ENCODE measurements around the gene FBXO17. TPM values are rescaled to one million over a fixed set of nuclear protein-coding genes. Genes with fewer than 3 reads are reported as not detected.

Gene FBXO17
- total RNA-seq, 3 donors from 2014 or later: 14.2 to 67.2 (median 28.5) TPM

DNA sequence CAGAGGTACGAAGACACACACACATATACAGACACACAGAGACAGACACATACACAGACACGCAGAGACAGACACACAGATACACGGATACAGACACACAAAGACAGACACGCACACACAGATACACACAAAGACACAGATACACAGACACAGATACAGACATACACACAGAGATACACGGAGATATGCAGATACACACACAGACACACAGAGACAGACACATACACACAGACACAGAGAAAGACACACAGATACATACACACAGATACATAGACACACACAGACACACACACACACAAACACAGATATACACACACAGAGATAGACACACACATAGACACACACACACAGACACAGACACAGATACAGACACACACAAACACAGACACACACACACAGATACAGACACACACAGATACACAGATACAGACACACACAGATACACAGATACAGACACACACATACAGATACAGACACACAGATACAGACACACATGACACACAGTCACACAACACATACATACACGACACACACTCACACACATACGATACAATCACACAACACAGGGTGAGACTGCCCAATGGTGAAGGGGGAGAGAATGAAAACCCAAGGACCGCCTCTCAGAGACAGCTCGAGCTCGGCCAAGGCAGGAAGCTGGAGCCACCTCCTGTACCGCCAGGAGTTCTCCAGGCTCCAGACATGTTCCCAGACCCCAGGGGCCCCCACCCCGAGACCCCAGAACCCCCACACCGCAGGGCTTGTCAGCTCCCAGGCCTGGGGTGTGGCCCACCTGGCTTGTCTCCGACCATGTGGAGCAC, 54.7 kb downstream of the FBXO17 start:
- no peak for TF ChIP-seq POLR2A (IDR thresholded peaks at IDR 0.05)
- TF ChIP-seq POLR2AphosphoS5 (IDR thresholded peaks at IDR 0.05): no peak
- TF ChIP-seq, protein P1, sequence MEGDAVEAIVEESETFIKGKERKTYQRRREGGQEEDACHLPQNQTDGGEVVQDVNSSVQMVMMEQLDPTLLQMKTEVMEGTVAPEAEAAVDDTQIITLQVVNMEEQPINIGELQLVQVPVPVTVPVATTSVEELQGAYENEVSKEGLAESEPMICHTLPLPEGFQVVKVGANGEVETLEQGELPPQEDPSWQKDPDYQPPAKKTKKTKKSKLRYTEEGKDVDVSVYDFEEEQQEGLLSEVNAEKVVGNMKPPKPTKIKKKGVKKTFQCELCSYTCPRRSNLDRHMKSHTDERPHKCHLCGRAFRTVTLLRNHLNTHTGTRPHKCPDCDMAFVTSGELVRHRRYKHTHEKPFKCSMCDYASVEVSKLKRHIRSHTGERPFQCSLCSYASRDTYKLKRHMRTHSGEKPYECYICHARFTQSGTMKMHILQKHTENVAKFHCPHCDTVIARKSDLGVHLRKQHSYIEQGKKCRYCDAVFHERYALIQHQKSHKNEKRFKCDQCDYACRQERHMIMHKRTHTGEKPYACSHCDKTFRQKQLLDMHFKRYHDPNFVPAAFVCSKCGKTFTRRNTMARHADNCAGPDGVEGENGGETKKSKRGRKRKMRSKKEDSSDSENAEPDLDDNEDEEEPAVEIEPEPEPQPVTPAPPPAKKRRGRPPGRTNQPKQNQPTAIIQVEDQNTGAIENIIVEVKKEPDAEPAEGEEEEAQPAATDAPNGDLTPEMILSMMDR (IDR thresholded peaks at IDR 0.05): no peak
- no peak for DNase-seq (ENCODE audit: low spot score in 2 of 2)
- Histone ChIP-seq H3K4me1 (no peaks in the 10 kb centered on the region), H3K36me3 (no peaks in the 10 kb centered on the region), H3K27me3 (no peaks in the 10 kb centered on the region), H3K27ac (no peak overlapping the region), H3K9me3 (no peaks in the 10 kb centered on the region), H3K4me3 (no peak overlapping the region)
- intact Hi-C loops (cut with DNase I; ENCODE audit: low total_unique reads): no loop called here

DNA sequence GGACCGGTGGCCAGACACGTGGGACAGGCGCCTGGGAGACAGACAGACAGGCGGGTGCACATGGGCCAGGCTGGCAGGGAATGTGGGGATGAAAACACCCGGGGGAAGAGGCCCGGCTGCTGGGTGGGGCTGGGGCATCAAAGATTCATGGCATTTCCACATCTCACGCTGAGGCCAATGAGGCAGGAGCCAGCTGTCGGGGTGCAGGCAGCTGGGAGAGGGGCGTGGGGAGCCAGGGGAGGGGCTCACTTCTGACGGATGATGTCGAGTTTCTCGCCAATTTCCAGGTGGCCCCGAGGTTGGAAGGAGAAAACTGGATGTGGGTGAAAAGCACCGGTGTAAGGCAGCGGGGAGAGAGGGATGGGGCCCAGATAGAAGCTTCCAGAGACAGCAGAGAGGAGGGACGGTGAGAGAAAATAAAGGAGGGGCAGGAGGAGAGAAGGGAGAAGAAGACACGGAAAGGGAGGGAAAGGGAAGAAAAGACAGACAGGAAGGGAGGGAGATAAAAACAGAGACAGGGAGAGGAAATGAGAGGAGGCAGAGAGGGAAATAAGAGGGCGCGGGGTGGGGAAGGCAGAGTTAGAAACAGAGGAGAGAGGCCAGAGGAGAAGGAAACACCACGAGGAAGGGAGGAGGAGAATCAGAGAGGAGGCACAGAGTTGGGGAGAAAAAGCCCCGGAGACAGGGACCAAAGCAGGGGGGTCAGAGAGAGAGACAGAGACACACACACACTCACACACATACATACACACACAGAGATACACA, 55.5 kb downstream of the FBXO17 start:
- H3K9me3 ChIP-seq: no peaks in the 10 kb centered on the region
- no peak overlapping the region for H3K4me3 ChIP-seq
- DNase-seq (ENCODE audit: low spot score in 2 of 2): no peak
- H3K27ac ChIP-seq: no peak overlapping the region
- intact Hi-C loops (cut with DNase I; ENCODE audit: low total_unique reads): no loop called here
- no peaks in the 10 kb centered on the region for H3K36me3 ChIP-seq
- H3K4me1 ChIP-seq: no peaks in the 10 kb centered on the region
- H3K27me3 ChIP-seq: no peaks in the 10 kb centered on the region
- TF ChIP-seq POLR2AphosphoS5 (IDR thresholded peaks at IDR 0.05) (no peak), POLR2A (IDR thresholded peaks at IDR 0.05) (no peak)
- TF ChIP-seq, protein P1 (IDR thresholded peaks at IDR 0.05): no peak

DNA sequence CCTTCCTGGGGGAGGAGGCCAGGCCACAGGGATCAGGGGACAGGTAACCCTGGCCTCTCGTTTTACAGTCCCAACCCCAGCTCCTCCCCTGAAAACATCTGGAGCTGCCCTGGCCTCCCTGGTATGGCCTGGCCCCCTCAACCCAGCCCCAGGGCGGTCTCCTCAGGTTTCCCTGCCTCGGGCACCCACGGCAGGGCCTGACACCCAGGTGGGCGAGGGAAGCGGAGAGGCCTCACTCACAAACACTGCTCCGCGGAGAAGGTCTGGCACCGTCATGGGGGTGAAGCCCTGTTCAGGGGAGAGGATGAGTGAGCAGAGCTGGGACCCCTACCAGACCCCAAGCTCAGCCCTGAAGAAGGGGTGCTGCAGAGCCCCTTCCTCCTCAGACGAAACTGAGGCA, 57.0 kb downstream of the FBXO17 start:
- Histone ChIP-seq H3K4me3 (no peak overlapping the region), H3K4me1 (no peaks in the 10 kb centered on the region), H3K27me3 (no peaks in the 10 kb centered on the region), H3K27ac (no peak overlapping the region), H3K36me3 (no peaks in the 10 kb centered on the region), H3K9me3 (no peaks in the 10 kb centered on the region)
- TF ChIP-seq POLR2A (IDR thresholded peaks at IDR 0.05) (no peak), POLR2AphosphoS5 (IDR thresholded peaks at IDR 0.05) (no peak)
- TF ChIP-seq, protein P1 (IDR thresholded peaks at IDR 0.05): no peak
- DNase-seq (ENCODE audit: low spot score in 2 of 2): no peak
- intact Hi-C loops (cut with DNase I; ENCODE audit: low total_unique reads): no loop called here

GRCh38 chr19:38917921-38918491, 57.5 kb downstream of the FBXO17 start:
- no peak overlapping the region for H3K4me3 ChIP-seq
- H3K27me3 ChIP-seq: no peaks in the 10 kb centered on the region
- H3K9me3 ChIP-seq: no peaks in the 10 kb centered on the region
- intact Hi-C loops (cut with DNase I; ENCODE audit: low total_unique reads): no loop called here
- no peak for DNase-seq (ENCODE audit: low spot score in 2 of 2)
- TF ChIP-seq, protein P1 (IDR thresholded peaks at IDR 0.05): no peak
- TF ChIP-seq POLR2AphosphoS5 (IDR thresholded peaks at IDR 0.05) (no peak), POLR2A (IDR thresholded peaks at IDR 0.05) (no peak)
- H3K4me1 ChIP-seq: no peaks in the 10 kb centered on the region
- no peaks in the 10 kb centered on the region for H3K36me3 ChIP-seq
- no peak overlapping the region for H3K27ac ChIP-seq

GRCh38 chr19:38917516-38917915, 58.0 kb downstream of the FBXO17 start:
- H3K27ac ChIP-seq: no peak overlapping the region
- no peak for DNase-seq (ENCODE audit: low spot score in 2 of 2)
- no peaks in the 10 kb centered on the region for H3K4me1 ChIP-seq
- no peaks in the 10 kb centered on the region for H3K27me3 ChIP-seq
- intact Hi-C loops (cut with DNase I; ENCODE audit: low total_unique reads): no loop called here
- no peaks in the 10 kb centered on the region for H3K9me3 ChIP-seq
- TF ChIP-seq POLR2A (IDR thresholded peaks at IDR 0.05) (no peak), POLR2AphosphoS5 (IDR thresholded peaks at IDR 0.05) (no peak)
- TF ChIP-seq, protein P1 (IDR thresholded peaks at IDR 0.05): no peak
- no peaks in the 10 kb centered on the region for H3K36me3 ChIP-seq
- H3K4me3 ChIP-seq: no peak overlapping the region
